ENCODE results near the gene WNK3.

The WNK3 gene

GRCh38 chrX:54171527-54172250, 186.2 kb downstream of the WNK3 start:
- no peak for DNase-seq (ENCODE audit: extremely low read depth in 1 of 2, low read depth in 1 of 2)

GRCh38 chrX:54171091-54171490, 186.8 kb downstream of the WNK3 start:
- no peak for DNase-seq (ENCODE audit: extremely low read depth in 1 of 2, low read depth in 1 of 2)

- no peak for DNase-seq (ENCODE audit: extremely low read depth in 1 of 2, low read depth in 1 of 2)
Observed at GRCh38 chrX:54166915-54167314, 190.9 kb downstream of the WNK3 start.

GRCh38 chrX:54157561-54157960, 200.3 kb downstream of the WNK3 start:
- DNase-seq (ENCODE audit: extremely low read depth in 1 of 2, low read depth in 1 of 2): no peak
